ENCODE results near the gene ZNF835. TPM values are rescaled to one million over a fixed set of nuclear protein-coding genes. Genes with fewer than 3 reads are reported as not detected.

ZNF835 gene
- total RNA-seq, 1 donor from 2014 or later: 6.3 TPM

- ATAC-seq: no peak
- no peak for DNase-seq
- intact Hi-C loops (cut with micrococcal nuclease): no loop called here
These were observed 4.2 kb downstream of the ZNF835 start for GRCh38 chr19:56667311-56667870.

GRCh38 chr19:56664511-56664910 lies 7.0 kb downstream of the ZNF835 start:
- intact Hi-C loops (cut with micrococcal nuclease): no loop called here
- DNase-seq (no peak), ATAC-seq (no peak)

GRCh38 chr19:56663931-56664500 lies 7.5 kb downstream of the ZNF835 start:
- no peak for DNase-seq
- ATAC-seq: no peak
- intact Hi-C loops (cut with micrococcal nuclease): no loop called here

- intact Hi-C loops (cut with micrococcal nuclease): no loop called here
These were observed 10.3 kb downstream of the ZNF835 start for GRCh38 chr19:56661248-56661647.

GRCh38 chr19:56660381-56661107 lies 11.0 kb downstream of the ZNF835 start:
- intact Hi-C loops (cut with micrococcal nuclease): no loop called here
- ATAC-seq (peak; percentile 76), DNase-seq (peak; percentile 54)

More at GRCh38 chr19:56661248-56661647, 10.3 kb downstream of the ZNF835 start:
- DNase-seq: no peak
- no peak for ATAC-seq

GRCh38 chr19:56654151-56654550 lies 17.4 kb downstream of the ZNF835 start:
- no peak for ATAC-seq
- intact Hi-C loops (cut with micrococcal nuclease): no loop called here
- no peak for DNase-seq

GRCh38 chr19:56643460-56643955 lies 28.0 kb downstream of the ZNF835 start:
- DNase-seq (no peak), ATAC-seq (no peak)
- intact Hi-C loops (cut with micrococcal nuclease): no loop called here

GRCh38 chr19:56642711-56643459 lies 28.7 kb downstream of the ZNF835 start, which contains the start of gene SMIM17:
SMIM17 (plus strand) TSS chr19:56643159; CDS start chr19:56645668, 2,509 bp downstream.
- ATAC-seq (no peak), DNase-seq (no peak)
- intact Hi-C loops (cut with micrococcal nuclease): no loop called here

GRCh38 chr19:56639217-56639616 lies 32.3 kb downstream of the ZNF835 start:
- intact Hi-C loops (cut with micrococcal nuclease): no loop called here
- ATAC-seq: no peak
- DNase-seq: no peak

GRCh38 chr19:56637976-56638555 lies 33.5 kb downstream of the ZNF835 start:
- DNase-seq (peak; percentile 85), ATAC-seq (peak; percentile 92)
- intact Hi-C loops (cut with micrococcal nuclease): no loop called here

- DNase-seq: no peak
- intact Hi-C loops (cut with micrococcal nuclease): no loop called here
- no peak for ATAC-seq
These were observed 38.5 kb downstream of the ZNF835 start for GRCh38 chr19:56633021-56633420.

GRCh38 chr19:56625708-56626107 lies 45.8 kb downstream of the ZNF835 start:
- intact Hi-C loops (cut with micrococcal nuclease): no loop called here
- DNase-seq (no peak), ATAC-seq (no peak)

GRCh38 chr19:56623006-56623405 lies 48.6 kb downstream of the ZNF835 start:
- intact Hi-C loops (cut with micrococcal nuclease): no loop called here
- no peak for ATAC-seq

GRCh38 chr19:56622374-56622773 lies 49.2 kb downstream of the ZNF835 start:
- ATAC-seq: no peak
- intact Hi-C loops (cut with micrococcal nuclease): no loop called here
- no peak for DNase-seq

More at GRCh38 chr19:56623006-56623405, 48.6 kb downstream of the ZNF835 start:
- DNase-seq: no peak

- ATAC-seq: no peak
- intact Hi-C loops (cut with micrococcal nuclease): no loop called here
- no peak for DNase-seq
These were observed 52.4 kb downstream of the ZNF835 start for GRCh38 chr19:56619121-56619520.

- ATAC-seq (no peak), DNase-seq (no peak)
- intact Hi-C loops (cut with micrococcal nuclease): no loop called here
These were observed 54.0 kb downstream of the ZNF835 start for GRCh38 chr19:56617531-56617930.

GRCh38 chr19:56613639-56614038 lies 57.9 kb downstream of the ZNF835 start:
- ATAC-seq (no peak), DNase-seq (no peak)
- intact Hi-C loops (cut with micrococcal nuclease): no loop called here

GRCh38 chr19:56612737-56613136 lies 58.8 kb downstream of the ZNF835 start:
- ATAC-seq: no peak
- intact Hi-C loops (cut with micrococcal nuclease): no loop called here
- no peak for DNase-seq
